B cell (primary cell): ENCODE results near the gene NFATC1. TPM values are rescaled to one million over a fixed set of nuclear protein-coding genes. Genes with fewer than 3 reads are reported as not detected.
A peak's percentile ranks its signal among the peaks of the same experiment; 100 is the strongest.

Experiments used
- ATAC-seq: fragments of 200-7000 bp; cut with Tn5 transposase; one replicate; pipeline ENCODE4 v1.10.0; 2021; ENCODE audit warnings: low read depth, mild to moderate bottlenecking, moderate number of reproducible peaks, moderate library complexity
- CTCF ChIA-PET: fragments of 350-600 bp; sonication (Branson Sonifier 250); formaldehyde crosslinking; loops from one replicate; lab custom pipeline; 2021; ENCODE audit warnings: antibody characterized with exemption, inconsistent platforms; lab: Charles Lee
- POLR2A ChIA-PET: fragments of 350-600 bp; sonication (Branson Sonifier 250); formaldehyde crosslinking; loops from one replicate; lab custom pipeline; 2021; ENCODE audit warnings: antibody characterized with exemption; lab: Charles Lee
- DNase-seq: peaks from one replicate; pipeline ENCODE4 v3.0.0; 2013
- H2AFZ ChIP-seq: 2 replicates; pipeline ENCODE4 v1.6.1; 2012; ENCODE audit warnings: mild to moderate bottlenecking, low read depth, low read length; ENCODE audit not compliant: insufficient read depth, poor library complexity, severe bottlenecking
- H3K27ac ChIP-seq, 2 donors: 1 replicate in 1 of 2; 2 replicates in 1 of 2; pipeline ENCODE4 v1.5.1; 2012 to 2013; ENCODE audit warnings: low read length in 2 of 2, mild to moderate bottlenecking in 2 of 2, moderate library complexity in 1 of 2
- H3K27me3 ChIP-seq, 4 experiments: fragments of 200-600 bp in 1 of 4; sonication (generic) in 1 of 4; replicated peaks in 1 of 4; 1 replicate in 2 of 4; 2 replicates in 2 of 4; pipeline versions ENCODE4 v1.6.1 to v1.7.0; 2013 to 2016; ENCODE audit warnings: low read length in 3 of 4, mild to moderate bottlenecking in 2 of 4, mixed read lengths in 1 of 4, moderate library complexity in 1 of 4; ENCODE audit not compliant: insufficient read depth in 4 of 4, control insufficient read depth in 3 of 4; ENCODE audit errors: control extremely low read depth in 1 of 4
- H3K36me3 ChIP-seq, 2 experiments: replicated peaks in 1 of 2; 1 replicate in 1 of 2; 2 replicates in 1 of 2; pipeline versions ENCODE4 v1.6.1 to v1.7.1; 2013; ENCODE audit warnings: low read length in 1 of 2; ENCODE audit not compliant: insufficient read depth in 2 of 2, control insufficient read depth in 1 of 2; ENCODE audit errors: control extremely low read depth in 1 of 2, extremely low read depth in 1 of 2
- H3K4me1 ChIP-seq, 2 donors: fragments of 200-600 bp in 1 of 2; sonication (generic) in 1 of 2; 1 replicate in 1 of 2; 2 replicates in 1 of 2; pipeline versions ENCODE4 v1.5.1 to v1.6.1; 2013 to 2017; ENCODE audit warnings: low read length in 2 of 2; ENCODE audit not compliant: control insufficient read depth in 2 of 2, insufficient read depth in 2 of 2
- H3K4me2 ChIP-seq: replicated peaks from 2 replicates; pipeline ENCODE3; 2012; ENCODE audit warnings: mild to moderate bottlenecking, low read depth, low read length; ENCODE audit not compliant: poor library complexity, severe bottlenecking
- H3K4me3 ChIP-seq, 5 experiments: fragments of 200-600 bp in 1 of 5; sonication (generic) in 1 of 5; 1 replicate in 3 of 5; 2 replicates in 2 of 5; pipeline versions ENCODE4 v1.5.1 to v1.7.0; 2011 to 2016; ENCODE audit warnings: low read length in 4 of 5, mild to moderate bottlenecking in 4 of 5, low read depth in 2 of 5, control low read depth in 1 of 5, moderate library complexity in 1 of 5; ENCODE audit not compliant: insufficient read depth in 1 of 5; ENCODE audit errors: control extremely low read depth in 1 of 5, extremely low read depth in 1 of 5
- H3K79me2 ChIP-seq: fragments of 200-600 bp; sonication (generic); one replicate; pipeline ENCODE4 v1.6.0; 2016; ENCODE audit warnings: low read length; ENCODE audit not compliant: control insufficient read depth, insufficient read depth
- H3K9ac ChIP-seq: fragments of 200-600 bp; sonication (generic); 2 replicates; pipeline ENCODE4 v1.6.1; 2017; ENCODE audit warnings: mild to moderate bottlenecking, low read length, moderate library complexity
- H3K9me3 ChIP-seq, 3 donors: one replicate each; pipeline versions ENCODE4 v1.6.1 to v1.7.1; 2013; ENCODE audit warnings: low read length in 2 of 3; ENCODE audit not compliant: control insufficient read depth in 2 of 3, insufficient read depth in 1 of 3; ENCODE audit errors: control extremely low read depth in 1 of 3
- H4K20me1 ChIP-seq: 2 replicates; pipeline ENCODE4 v1.6.0; 2012; ENCODE audit warnings: mild to moderate bottlenecking, low read length; ENCODE audit not compliant: insufficient read depth, control insufficient read depth, poor library complexity, severe bottlenecking
- H3K27ac Mint-ChIP-seq: one replicate; pipeline ENCODE4 v1.8.0; 2021; ENCODE audit warnings: mixed read lengths
- H3K27me3 Mint-ChIP-seq: one replicate; pipeline ENCODE4 v1.8.0; 2021; ENCODE audit warnings: mixed read lengths
- H3K4me1 Mint-ChIP-seq: one replicate; pipeline ENCODE4 v1.8.0; 2021; ENCODE audit warnings: mixed read lengths
- H3K4me3 Mint-ChIP-seq: one replicate; pipeline ENCODE4 v1.8.0; 2021; ENCODE audit warnings: mixed read lengths
- H3K9me3 Mint-ChIP-seq: one replicate; pipeline ENCODE4 v1.8.0; 2022; ENCODE audit warnings: mixed read lengths; ENCODE audit not compliant: insufficient read depth
- CTCF ChIP-seq: fragments of 200-600 bp; IDR thresholded peaks from one replicate; pipeline ENCODE4 v1.8.0; 2022; ENCODE audit warnings: antibody characterized with exemption, mild to moderate bottlenecking
- EZH2 ChIP-seq: IDR thresholded peaks from 2 replicates; pipeline ENCODE4 v1.6.1; 2012; ENCODE audit warnings: borderline replicate concordance, low read depth, mild to moderate bottlenecking, moderate library complexity, low read length; ENCODE audit not compliant: insufficient read depth, poor library complexity, severe bottlenecking
- WGBS: methylation state at CpG from one replicate; pipeline ENCODE4 v1.1.5; 2013; ENCODE audit warnings: missing lambda C conversion rate; ENCODE audit not compliant: insufficient coverage; 5-methylcytosine and 5-hydroxymethylcytosine counted together
- intact Hi-C: fragments of 100-400 bp; cut with micrococcal nuclease; formaldehyde crosslinking; loops from one replicate; pipeline ENCODE4 v1.10.0; 2022
- polyA plus RNA-seq: library from polyadenylated mRNA; depleted of rRNA; stranded (reverse); fragments of >200 nt; gene quantifications from 2 replicates; pipeline ENCODE4 v1.2.3, GENCODE V29; 2012
- total RNA-seq, 2 donors: library from RNA; stranded (reverse); fragments of 120-200 nt in 1 of 2; gene quantifications; 1 replicate in 1 of 2; 2 replicates in 1 of 2; pipeline versions ENCODE4 v1.2.3 to v1.2.4, GENCODE V29; 2013 to 2022

NFATC1 gene
- total and polyA plus RNA-seq, 2 donors (not counting 1 experiment from before 2014, with no cell fraction given): 32.2 to 108 TPM

GRCh38 chr18:79456105-79456980 lies 60.6 kb downstream of the NFATC1 start:
- POLR2A ChIA-PET: no interaction called here
- intact Hi-C loops: no loop called here
- Histone ChIP-seq H3K79me2 (peaks cover 93% of the 10 kb centered on the region), H3K4me3 (no peak overlapping the region), H3K36me3 (peaks cover 1 to 58% of the 10 kb centered on the region in 2 experiments), H3K27me3 (no peaks in the 10 kb centered on the region), H4K20me1 (peaks cover 39% of the 10 kb centered on the region), H3K4me2 (no peak overlapping the region), H3K9ac (no peak overlapping the region), H3K27ac (peak overlapping the region in 1 of 2 donors; percentile 33), H3K9me3 (peaks cover 0 to 2% (median 0%) of the 10 kb centered on the region in 3 donors), H3K4me1 (peaks cover 22 to 37% of the 10 kb centered on the region in 2 donors), H2AFZ (no peak overlapping the region)
- H3K4me1 Mint-ChIP-seq: peaks cover 36% of the 10 kb centered on the region
- ATAC-seq (no peak), DNase-seq (no peak)
- peak overlapping the region; percentile 81 for H3K27ac Mint-ChIP-seq
- CTCF ChIA-PET: no interaction called here
- TF ChIP-seq CTCF (no peak), EZH2 (no peak)
- H3K9me3 Mint-ChIP-seq: no peaks in the 10 kb centered on the region
- H3K27me3 Mint-ChIP-seq: no peaks in the 10 kb centered on the region
- WGBS: 95% methylated on average over 35 of the region's 37 CpGs
- H3K4me3 Mint-ChIP-seq: no peak overlapping the region

GRCh38 chr18:79457239-79457638 lies 61.5 kb downstream of the NFATC1 start:
- Mint-ChIP-seq H3K9me3 (no peaks in the 10 kb centered on the region), H3K4me1 (peaks cover 45% of the 10 kb centered on the region), H3K27ac (peak overlapping the region; percentile 15), H3K4me3 (no peak overlapping the region), H3K27me3 (no peaks in the 10 kb centered on the region)
- Histone ChIP-seq H3K9ac (no peak overlapping the region), H4K20me1 (peaks cover 30% of the 10 kb centered on the region), H2AFZ (no peak overlapping the region), H3K4me3 (no peak overlapping the region), H3K9me3 (peaks cover 0 to 6% (median 0%) of the 10 kb centered on the region in 3 donors), H3K79me2 (peaks cover 93% of the 10 kb centered on the region), H3K27me3 (no peaks in the 10 kb centered on the region), H3K4me2 (no peak overlapping the region), H3K27ac (no peak overlapping the region), H3K36me3 (peaks cover 1 to 57% of the 10 kb centered on the region in 2 experiments), H3K4me1 (peaks cover 30 to 46% of the 10 kb centered on the region in 2 donors)
- ChIA-PET CTCF (no interaction called here), POLR2A (no interaction called here)
- TF ChIP-seq EZH2: no peak
- no peak for TF ChIP-seq CTCF
- DNase-seq (no peak), ATAC-seq (no peak)
- 85% methylated on average over 6 of the region's 12 CpGs for whole genome bisulfite sequencing
- intact Hi-C loops: no loop called here
